ENCODE results near the gene MGLL.

- TF ChIP-seq POLR2A (IDR thresholded peaks at IDR 0.05): no peak
- TF ChIP-seq, protein P1, sequence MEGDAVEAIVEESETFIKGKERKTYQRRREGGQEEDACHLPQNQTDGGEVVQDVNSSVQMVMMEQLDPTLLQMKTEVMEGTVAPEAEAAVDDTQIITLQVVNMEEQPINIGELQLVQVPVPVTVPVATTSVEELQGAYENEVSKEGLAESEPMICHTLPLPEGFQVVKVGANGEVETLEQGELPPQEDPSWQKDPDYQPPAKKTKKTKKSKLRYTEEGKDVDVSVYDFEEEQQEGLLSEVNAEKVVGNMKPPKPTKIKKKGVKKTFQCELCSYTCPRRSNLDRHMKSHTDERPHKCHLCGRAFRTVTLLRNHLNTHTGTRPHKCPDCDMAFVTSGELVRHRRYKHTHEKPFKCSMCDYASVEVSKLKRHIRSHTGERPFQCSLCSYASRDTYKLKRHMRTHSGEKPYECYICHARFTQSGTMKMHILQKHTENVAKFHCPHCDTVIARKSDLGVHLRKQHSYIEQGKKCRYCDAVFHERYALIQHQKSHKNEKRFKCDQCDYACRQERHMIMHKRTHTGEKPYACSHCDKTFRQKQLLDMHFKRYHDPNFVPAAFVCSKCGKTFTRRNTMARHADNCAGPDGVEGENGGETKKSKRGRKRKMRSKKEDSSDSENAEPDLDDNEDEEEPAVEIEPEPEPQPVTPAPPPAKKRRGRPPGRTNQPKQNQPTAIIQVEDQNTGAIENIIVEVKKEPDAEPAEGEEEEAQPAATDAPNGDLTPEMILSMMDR (IDR thresholded peaks at IDR 0.05): no peak
- TF ChIP-seq EP300 (IDR thresholded peaks at IDR 0.05): no peak
Observed at GRCh38 chr3:127746400-127747057, 75.8 kb downstream of the MGLL start.

Data from ovary (tissue), 3 donors.